ENCODE results near the gene BCL2. TPM values are rescaled to one million over a fixed set of nuclear protein-coding genes. Genes with fewer than 3 reads are reported as not detected.

The BCL2 gene
- total RNA-seq, 4 donors from 2014 or later = 10.7 to 37.3 (median 24.2) TPM

- Histone ChIP-seq H3K36me3 (no peaks in the 10 kb centered on the region), H3K4me3 (no peak overlapping the region), H3K4me1 (peaks cover 9% of the 10 kb centered on the region), H3K27ac (no peak overlapping the region), H3K27me3 (no peaks in the 10 kb centered on the region), H3K9me3 (no peaks in the 10 kb centered on the region)
- 86% methylated on average over 11 of the region's 11 CpGs for WGBS
- DNase-seq (ENCODE audit: low spot score in 2 of 2) = no peak
- no peak for TF ChIP-seq EP300 (IDR thresholded peaks at IDR 0.05)
- no peak for TF ChIP-seq CTCF (IDR thresholded peaks at IDR 0.05)
- no peak for TF ChIP-seq POLR2A (IDR thresholded peaks at IDR 0.05)
- no peak for TF ChIP-seq POLR2AphosphoS5 (IDR thresholded peaks at IDR 0.05)
Measured at GRCh38 chr18:63089041-63089440, 230.5 kb downstream of the BCL2 start.

- Histone ChIP-seq H3K36me3 (no peaks in the 10 kb centered on the region), H3K4me3 (no peak overlapping the region), H3K27me3 (no peaks in the 10 kb centered on the region), H3K4me1 (peaks cover 9% of the 10 kb centered on the region), H3K27ac (peak overlapping the region; percentile 40), H3K9me3 (no peaks in the 10 kb centered on the region)
- peak in 1 of 2 donors; percentile 72 for DNase-seq (ENCODE audit: low spot score in 2 of 2)
- WGBS = 84% methylated on average over 7 of the region's 7 CpGs
- no peak for TF ChIP-seq POLR2A (IDR thresholded peaks at IDR 0.05)
- no peak for TF ChIP-seq CTCF (IDR thresholded peaks at IDR 0.05)
- TF ChIP-seq EP300 (IDR thresholded peaks at IDR 0.05) = no peak
- no peak for TF ChIP-seq POLR2AphosphoS5 (IDR thresholded peaks at IDR 0.05)
Measured at GRCh38 chr18:63088262-63088661, 231.3 kb downstream of the BCL2 start.

GRCh38 chr18:63087421-63088230, 231.9 kb downstream of the BCL2 start:
- H3K4me3 ChIP-seq = no peak overlapping the region
- no peaks in the 10 kb centered on the region for H3K27me3 ChIP-seq
- no peaks in the 10 kb centered on the region for H3K9me3 ChIP-seq
- peaks cover 9% of the 10 kb centered on the region for H3K4me1 ChIP-seq
- TF ChIP-seq POLR2AphosphoS5 (IDR thresholded peaks at IDR 0.05) = no peak
- no peak for TF ChIP-seq EP300 (IDR thresholded peaks at IDR 0.05)
- no peak for TF ChIP-seq CTCF (IDR thresholded peaks at IDR 0.05)
- no peak for TF ChIP-seq POLR2A (IDR thresholded peaks at IDR 0.05)
- 73% methylated on average over 10 of the region's 10 CpGs for WGBS
- no peaks in the 10 kb centered on the region for H3K36me3 ChIP-seq
- H3K27ac ChIP-seq = peak overlapping the region; percentile 40
- DNase-seq (ENCODE audit: low spot score in 2 of 2) = no peak

- Histone ChIP-seq H3K4me3 (no peak overlapping the region), H3K27ac (no peak overlapping the region), H3K27me3 (no peaks in the 10 kb centered on the region), H3K9me3 (no peaks in the 10 kb centered on the region), H3K36me3 (no peaks in the 10 kb centered on the region), H3K4me1 (peaks cover 9% of the 10 kb centered on the region)
- no peak for TF ChIP-seq CTCF (IDR thresholded peaks at IDR 0.05)
- no peak for TF ChIP-seq POLR2AphosphoS5 (IDR thresholded peaks at IDR 0.05)
- TF ChIP-seq EP300 (IDR thresholded peaks at IDR 0.05) = no peak
- TF ChIP-seq POLR2A (IDR thresholded peaks at IDR 0.05) = no peak
- no peak for DNase-seq (ENCODE audit: low spot score in 2 of 2)
- WGBS = 86% methylated on average over 5 of the region's 5 CpGs
Measured at GRCh38 chr18:63085611-63086010, 234.0 kb downstream of the BCL2 start.

GRCh38 chr18:63084219-63084618, 235.3 kb downstream of the BCL2 start:
- WGBS = 94% methylated on average over 7 of the region's 7 CpGs
- Histone ChIP-seq H3K4me3 (no peak overlapping the region), H3K36me3 (no peaks in the 10 kb centered on the region), H3K9me3 (no peaks in the 10 kb centered on the region), H3K27me3 (no peaks in the 10 kb centered on the region), H3K4me1 (peaks cover 4% of the 10 kb centered on the region), H3K27ac (no peak overlapping the region)
- TF ChIP-seq CTCF (IDR thresholded peaks at IDR 0.05) = no peak
- no peak for TF ChIP-seq POLR2A (IDR thresholded peaks at IDR 0.05)
- TF ChIP-seq EP300 (IDR thresholded peaks at IDR 0.05) = no peak
- no peak for TF ChIP-seq POLR2AphosphoS5 (IDR thresholded peaks at IDR 0.05)
- DNase-seq (ENCODE audit: low spot score in 2 of 2) = no peak
